Activated CD4-positive, alpha-beta T cell treated with anti-CD3 and anti-CD28 coated beads, Interleukin-2, amount 10 ng/mL, durations not matched to agents 24 days and 14 days (primary cell): ENCODE measurements around the gene HDAC5. TPM values are rescaled to one million over a fixed set of nuclear protein-coding genes. Genes with fewer than 3 reads are reported as not detected.

Experiments used
- DNase-seq: peaks from one replicate; pipeline ENCODE4 v3.0.0; 2022
- H3K27ac Mint-ChIP-seq: one replicate; pipeline ENCODE4 v1.8.0; 2022; ENCODE audit warnings: mild to moderate bottlenecking, mixed read lengths
- H3K27me3 Mint-ChIP-seq: one replicate; pipeline ENCODE4 v1.8.0; 2022; ENCODE audit warnings: mixed read lengths
- H3K36me3 Mint-ChIP-seq: one replicate; pipeline ENCODE4 v1.8.0; 2022; ENCODE audit warnings: low read depth, mild to moderate bottlenecking, mixed read lengths
- H3K4me1 Mint-ChIP-seq: one replicate; pipeline ENCODE4 v1.8.0; 2021; ENCODE audit warnings: mixed read lengths
- H3K4me3 Mint-ChIP-seq: one replicate; pipeline ENCODE4 v1.8.0; 2022; ENCODE audit warnings: mild to moderate bottlenecking, moderate library complexity, mixed read lengths
- H3K9me3 Mint-ChIP-seq: one replicate; pipeline ENCODE4 v1.8.0; 2021; ENCODE audit warnings: mixed read lengths
- intact Hi-C: fragments of 100-400 bp; cut with micrococcal nuclease; formaldehyde crosslinking; loops from one replicate; pipeline ENCODE4 v1.15.1; 2023
- total RNA-seq: library from RNA; stranded (reverse); gene quantifications from 2 replicates; pipeline ENCODE4 v1.2.3, GENCODE V29; 2022

HDAC5 gene
- total RNA-seq, 1 donor from 2014 or later: 16.1 TPM

- Mint-ChIP-seq H3K9me3 (no peaks in the 10 kb centered on the region), H3K4me3 (no peak overlapping the region), H3K27me3 (no peaks in the 10 kb centered on the region), H3K4me1 (peaks cover 4% of the 10 kb centered on the region), H3K27ac (no peak overlapping the region), H3K36me3 (peaks cover 20% of the 10 kb centered on the region)
- intact Hi-C loops: no loop called here
- no peak for DNase-seq
Measured at GRCh38 chr17:44081681-44082080, 41.8 kb downstream of the HDAC5 start.

GRCh38 chr17:44079877-44080821 is 43.3 kb downstream of the HDAC5 start:
- Mint-ChIP-seq H3K4me3 (no peak overlapping the region), H3K36me3 (peaks cover 26% of the 10 kb centered on the region), H3K27me3 (no peaks in the 10 kb centered on the region), H3K27ac (no peak overlapping the region), H3K9me3 (no peaks in the 10 kb centered on the region), H3K4me1 (no peaks in the 10 kb centered on the region)
- no peak for DNase-seq
- intact Hi-C loops: no loop called here

- no peak overlapping the region for H3K27ac Mint-ChIP-seq
- no peaks in the 10 kb centered on the region for H3K9me3 Mint-ChIP-seq
- DNase-seq: no peak
- peaks cover 31% of the 10 kb centered on the region for H3K36me3 Mint-ChIP-seq
- intact Hi-C loops: no loop called here
- H3K27me3 Mint-ChIP-seq: no peaks in the 10 kb centered on the region
- H3K4me1 Mint-ChIP-seq: no peaks in the 10 kb centered on the region
- H3K4me3 Mint-ChIP-seq: no peak overlapping the region
Measured at GRCh38 chr17:44078412-44078811, 45.0 kb downstream of the HDAC5 start.

GRCh38 chr17:44077595-44077909 is 45.9 kb downstream of the HDAC5 start:
- Mint-ChIP-seq H3K4me1 (peaks cover 2% of the 10 kb centered on the region), H3K4me3 (no peak overlapping the region), H3K27ac (no peak overlapping the region), H3K36me3 (peaks cover 27% of the 10 kb centered on the region), H3K27me3 (no peaks in the 10 kb centered on the region), H3K9me3 (no peaks in the 10 kb centered on the region)
- intact Hi-C loops: no loop called here
- DNase-seq: no peak

DNA sequence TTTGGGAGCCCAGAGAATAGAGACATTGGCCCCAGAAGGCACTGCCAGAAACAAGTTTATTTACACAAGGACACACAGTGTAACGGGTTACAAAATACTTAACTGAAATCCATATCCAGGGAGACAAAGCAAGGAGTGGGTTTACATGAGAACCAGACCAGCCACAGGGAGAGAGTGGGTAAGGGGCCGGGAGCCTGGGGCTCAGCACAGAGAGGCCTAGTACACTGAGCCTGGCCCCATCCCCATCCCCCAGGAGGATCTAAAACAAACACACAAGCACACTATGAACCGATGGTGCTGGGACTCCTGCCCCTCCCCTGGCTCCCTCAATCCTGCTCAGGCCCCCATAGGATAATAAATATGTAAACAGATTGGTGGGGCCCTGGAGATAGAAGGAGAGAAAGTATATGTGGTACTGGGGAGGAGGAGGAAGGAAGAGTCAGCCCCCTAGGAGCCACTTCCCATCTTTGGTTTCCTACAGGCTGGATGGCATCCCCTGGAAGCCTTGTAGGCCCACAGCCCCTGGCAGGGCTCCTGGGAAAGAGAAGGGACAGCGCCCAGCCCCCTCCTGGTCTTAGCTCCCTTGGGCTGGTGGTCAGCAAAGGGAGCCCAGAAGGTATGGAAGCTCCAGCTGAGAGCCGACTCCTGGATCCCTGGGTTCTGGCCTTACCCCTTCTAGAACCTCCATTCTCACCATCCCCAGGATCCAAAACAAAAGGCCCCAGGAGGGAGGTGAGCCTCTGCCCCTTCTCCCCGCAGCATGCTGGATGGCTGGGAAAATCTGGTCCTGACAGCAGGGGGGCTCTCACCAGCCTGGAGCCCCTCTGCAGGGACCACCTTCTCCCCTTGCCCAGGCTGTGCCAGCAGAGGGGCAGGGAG is 46.5 kb downstream of the HDAC5 start:
- H3K4me3 Mint-ChIP-seq: no peak overlapping the region
- H3K4me1 Mint-ChIP-seq: peaks cover 4% of the 10 kb centered on the region
- no peaks in the 10 kb centered on the region for H3K9me3 Mint-ChIP-seq
- no peaks in the 10 kb centered on the region for H3K27me3 Mint-ChIP-seq
- no peak for DNase-seq
- H3K27ac Mint-ChIP-seq: no peak overlapping the region
- peaks cover 25% of the 10 kb centered on the region for H3K36me3 Mint-ChIP-seq
- intact Hi-C loops: no loop called here

GRCh38 chr17:44075598-44076293 is 47.7 kb downstream of the HDAC5 start:
- intact Hi-C loops: no loop called here
- Mint-ChIP-seq H3K27me3 (no peaks in the 10 kb centered on the region), H3K4me3 (no peak overlapping the region), H3K4me1 (peaks cover 11% of the 10 kb centered on the region), H3K9me3 (no peaks in the 10 kb centered on the region), H3K27ac (no peak overlapping the region), H3K36me3 (peaks cover 25% of the 10 kb centered on the region)
- no peak for DNase-seq

- H3K36me3 Mint-ChIP-seq: peaks cover 23% of the 10 kb centered on the region
- no peak overlapping the region for H3K27ac Mint-ChIP-seq
- H3K9me3 Mint-ChIP-seq: no peaks in the 10 kb centered on the region
- no peaks in the 10 kb centered on the region for H3K27me3 Mint-ChIP-seq
- H3K4me3 Mint-ChIP-seq: no peak overlapping the region
- DNase-seq: no peak
- intact Hi-C loops: no loop called here
- peaks cover 14% of the 10 kb centered on the region for H3K4me1 Mint-ChIP-seq
Measured at GRCh38 chr17:44074911-44075285, 48.5 kb downstream of the HDAC5 start.

DNA sequence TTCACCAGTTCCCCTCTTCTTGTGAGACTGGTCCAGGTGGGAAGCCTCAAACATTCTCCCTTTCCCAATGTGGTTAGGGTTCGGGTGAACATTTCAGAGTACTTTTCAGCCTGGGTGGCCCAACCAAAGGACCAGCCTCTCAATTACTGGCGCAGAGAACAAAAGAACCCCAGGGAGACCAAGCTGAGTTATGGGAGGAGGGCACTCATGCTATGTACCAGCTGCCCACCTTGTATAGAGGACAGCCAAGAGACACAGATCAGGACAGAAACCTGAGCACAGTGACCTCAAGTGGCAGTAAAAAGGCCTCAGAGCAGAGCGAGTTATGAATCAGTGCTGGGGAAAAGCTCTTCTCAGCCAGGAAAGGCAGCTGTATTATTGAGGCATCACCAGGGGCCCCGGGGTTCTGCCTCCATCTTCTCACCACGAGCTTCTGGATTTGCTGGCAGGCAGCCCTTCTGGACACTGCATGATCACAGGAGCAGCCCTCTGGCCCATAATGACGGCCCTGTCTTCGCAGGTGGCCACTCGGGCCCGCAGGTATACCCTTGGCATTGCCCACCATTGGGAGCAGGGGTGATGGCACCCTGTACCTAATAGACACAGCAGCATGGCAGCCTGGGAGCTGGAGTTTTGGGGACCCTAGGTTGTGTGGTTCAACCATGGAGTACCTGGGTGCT is 49.1 kb downstream of the HDAC5 start:
- no peaks in the 10 kb centered on the region for H3K9me3 Mint-ChIP-seq
- peaks cover 14% of the 10 kb centered on the region for H3K4me1 Mint-ChIP-seq
- H3K27ac Mint-ChIP-seq: no peak overlapping the region
- DNase-seq: no peak
- peaks cover 21% of the 10 kb centered on the region for H3K36me3 Mint-ChIP-seq
- H3K27me3 Mint-ChIP-seq: no peaks in the 10 kb centered on the region
- intact Hi-C loops: no loop called here
- no peak overlapping the region for H3K4me3 Mint-ChIP-seq

- intact Hi-C loops: loop anchor here (1.0 to 2.0 kb wide), 3 partner anchors 15 to 69 kb away; partner anchors contain the start of genes HROB and TMEM101
- no peak for DNase-seq
- Mint-ChIP-seq H3K9me3 (no peaks in the 10 kb centered on the region), H3K27ac (peak overlapping the region; percentile 80), H3K36me3 (peaks cover 17% of the 10 kb centered on the region), H3K4me3 (peak overlapping the region; percentile 95), H3K4me1 (peaks cover 20% of the 10 kb centered on the region), H3K27me3 (no peaks in the 10 kb centered on the region)
Measured at GRCh38 chr17:44071772-44072171, 51.7 kb downstream of the HDAC5 start.

DNA sequence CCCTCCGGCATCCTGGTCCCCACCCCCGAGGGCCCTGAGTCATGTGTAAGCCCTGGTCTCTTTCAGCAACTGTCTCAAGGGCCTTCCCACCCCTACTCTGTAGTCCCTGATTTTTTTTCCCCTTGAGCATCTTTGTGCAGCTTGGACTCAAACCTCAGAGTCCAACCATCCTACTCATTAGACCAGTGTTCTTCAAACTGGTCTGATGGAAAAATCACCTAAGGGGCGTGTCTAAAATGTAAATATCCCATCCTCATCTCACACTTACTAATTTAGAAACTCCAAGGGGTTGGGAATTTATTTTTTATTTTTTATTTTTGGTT is 52.3 kb downstream of the HDAC5 start:
- H3K9me3 Mint-ChIP-seq: no peaks in the 10 kb centered on the region
- intact Hi-C loops: loop anchor here (1.0 to 2.0 kb wide), 3 partner anchors 15 to 70 kb away; partner anchors contain the start of genes HROB and TMEM101
- H3K4me1 Mint-ChIP-seq: peaks cover 23% of the 10 kb centered on the region
- DNase-seq: no peak
- peak overlapping the region; percentile 95 for H3K4me3 Mint-ChIP-seq
- H3K27ac Mint-ChIP-seq: peak overlapping the region; percentile 96
- no peaks in the 10 kb centered on the region for H3K27me3 Mint-ChIP-seq
- H3K36me3 Mint-ChIP-seq: peaks cover 16% of the 10 kb centered on the region

- H3K9me3 Mint-ChIP-seq: no peaks in the 10 kb centered on the region
- H3K27me3 Mint-ChIP-seq: no peaks in the 10 kb centered on the region
- H3K4me1 Mint-ChIP-seq: peaks cover 26% of the 10 kb centered on the region
- peak; percentile 94 for DNase-seq
- peak within 1 kb of the TSS; percentile 96 for H3K27ac Mint-ChIP-seq
- peak within 1 kb of the TSS; percentile 95 for H3K4me3 Mint-ChIP-seq
- peaks cover 15% of the 10 kb centered on the region for H3K36me3 Mint-ChIP-seq
- intact Hi-C loops: loop anchor here (1.0 to 2.0 kb wide), 4 partner anchors 16 to 70 kb away; partner anchors contain the start of genes HDAC5, HROB and TMEM101
Measured at GRCh38 chr17:44070455-44071197, 52.8 kb downstream of the HDAC5 start, which contains the start of gene G6PC3. Gene G6PC3 (plus strand): TSS chr17:44070735. CDS start chr17:44070966, 231 bp downstream.

- peak overlapping the region; percentile 95 for H3K4me3 Mint-ChIP-seq
- peaks cover 30% of the 10 kb centered on the region for H3K4me1 Mint-ChIP-seq
- no peaks in the 10 kb centered on the region for H3K27me3 Mint-ChIP-seq
- H3K9me3 Mint-ChIP-seq: no peaks in the 10 kb centered on the region
- peak overlapping the region; percentile 96 for H3K27ac Mint-ChIP-seq
- intact Hi-C loops: loop anchor here (1.0 to 2.0 kb wide), 3 partner anchors 53 to 71 kb away; partner anchors contain the start of genes HDAC5, HROB and TMEM101
- no peak for DNase-seq
- peaks cover 18% of the 10 kb centered on the region for H3K36me3 Mint-ChIP-seq
Measured at GRCh38 chr17:44069974-44070454, 53.4 kb downstream of the HDAC5 start.
